Ishikawa (cell line): Measurements from ENCODE around the gene GYG2.

Experiments used
- CREB1 ChIP-seq: IDR thresholded peaks from 2 replicates; pipeline ENCODE4 v1.6.1; 2012; ENCODE audit warnings: low read depth
- EP300 ChIP-seq: IDR thresholded peaks from 2 replicates; pipeline ENCODE4 v1.6.1; 2012; ENCODE audit warnings: borderline replicate concordance
- FOXM1 ChIP-seq: IDR thresholded peaks from 2 replicates; pipeline ENCODE4 v1.6.1; 2012; ENCODE audit warnings: low read depth, borderline replicate concordance
- NFIC ChIP-seq: IDR thresholded peaks from 2 replicates; pipeline ENCODE4 v1.6.1; 2012
- TAF1 ChIP-seq: IDR thresholded peaks from 2 replicates; pipeline ENCODE4 v1.6.1; 2012; ENCODE audit warnings: low read depth, mild to moderate bottlenecking
- TEAD4 ChIP-seq: IDR thresholded peaks from 2 replicates; pipeline ENCODE4 v1.6.1; 2012
- YY1 ChIP-seq: IDR thresholded peaks from 2 replicates; pipeline ENCODE4 v1.6.1; 2012; ENCODE audit warnings: low read depth
- ZBTB7A ChIP-seq: IDR thresholded peaks from 2 replicates; pipeline ENCODE4 v1.6.1; 2012; ENCODE audit warnings: low read depth
- TF ChIP-seq, protein P1 (sequence below): IDR thresholded peaks from 2 replicates; pipeline ENCODE4 v1.6.1; 2012; ENCODE audit warnings: low read depth, mild to moderate bottlenecking
- TF ChIP-seq, protein P2 (sequence below): IDR thresholded peaks from 2 replicates; pipeline ENCODE4 v1.6.1; 2012

GRCh38 chrX:2928583-2929434 is 100.1 kb downstream of the GYG2 start, which contains the start of gene ARSD:
- TF ChIP-seq, protein P1, sequence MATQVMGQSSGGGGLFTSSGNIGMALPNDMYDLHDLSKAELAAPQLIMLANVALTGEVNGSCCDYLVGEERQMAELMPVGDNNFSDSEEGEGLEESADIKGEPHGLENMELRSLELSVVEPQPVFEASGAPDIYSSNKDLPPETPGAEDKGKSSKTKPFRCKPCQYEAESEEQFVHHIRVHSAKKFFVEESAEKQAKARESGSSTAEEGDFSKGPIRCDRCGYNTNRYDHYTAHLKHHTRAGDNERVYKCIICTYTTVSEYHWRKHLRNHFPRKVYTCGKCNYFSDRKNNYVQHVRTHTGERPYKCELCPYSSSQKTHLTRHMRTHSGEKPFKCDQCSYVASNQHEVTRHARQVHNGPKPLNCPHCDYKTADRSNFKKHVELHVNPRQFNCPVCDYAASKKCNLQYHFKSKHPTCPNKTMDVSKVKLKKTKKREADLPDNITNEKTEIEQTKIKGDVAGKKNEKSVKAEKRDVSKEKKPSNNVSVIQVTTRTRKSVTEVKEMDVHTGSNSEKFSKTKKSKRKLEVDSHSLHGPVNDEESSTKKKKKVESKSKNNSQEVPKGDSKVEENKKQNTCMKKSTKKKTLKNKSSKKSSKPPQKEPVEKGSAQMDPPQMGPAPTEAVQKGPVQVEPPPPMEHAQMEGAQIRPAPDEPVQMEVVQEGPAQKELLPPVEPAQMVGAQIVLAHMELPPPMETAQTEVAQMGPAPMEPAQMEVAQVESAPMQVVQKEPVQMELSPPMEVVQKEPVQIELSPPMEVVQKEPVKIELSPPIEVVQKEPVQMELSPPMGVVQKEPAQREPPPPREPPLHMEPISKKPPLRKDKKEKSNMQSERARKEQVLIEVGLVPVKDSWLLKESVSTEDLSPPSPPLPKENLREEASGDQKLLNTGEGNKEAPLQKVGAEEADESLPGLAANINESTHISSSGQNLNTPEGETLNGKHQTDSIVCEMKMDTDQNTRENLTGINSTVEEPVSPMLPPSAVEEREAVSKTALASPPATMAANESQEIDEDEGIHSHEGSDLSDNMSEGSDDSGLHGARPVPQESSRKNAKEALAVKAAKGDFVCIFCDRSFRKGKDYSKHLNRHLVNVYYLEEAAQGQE: no peak
- TF ChIP-seq, protein P2, sequence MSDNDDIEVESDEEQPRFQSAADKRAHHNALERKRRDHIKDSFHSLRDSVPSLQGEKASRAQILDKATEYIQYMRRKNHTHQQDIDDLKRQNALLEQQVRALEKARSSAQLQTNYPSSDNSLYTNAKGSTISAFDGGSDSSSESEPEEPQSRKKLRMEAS: no peak
- TF ChIP-seq YY1 (no peak), TAF1 (peak; percentile 51; the same call in 1 of the 2 replicates), ZBTB7A (peak; percentile 78), NFIC (no peak; the same call in 1 of the 2 replicates), FOXM1 (no peak), EP300 (no peak), TEAD4 (no peak; the same call in 1 of the 2 replicates), CREB1 (no peak)
